ENCODE measurements around the gene CCDC124. TPM values are rescaled to one million over a fixed set of nuclear protein-coding genes. Genes with fewer than 3 reads are reported as not detected.

The CCDC124 gene
- total RNA-seq, 2 donors from 2014 or later, result 44.1 to 60.8 TPM

DNA sequence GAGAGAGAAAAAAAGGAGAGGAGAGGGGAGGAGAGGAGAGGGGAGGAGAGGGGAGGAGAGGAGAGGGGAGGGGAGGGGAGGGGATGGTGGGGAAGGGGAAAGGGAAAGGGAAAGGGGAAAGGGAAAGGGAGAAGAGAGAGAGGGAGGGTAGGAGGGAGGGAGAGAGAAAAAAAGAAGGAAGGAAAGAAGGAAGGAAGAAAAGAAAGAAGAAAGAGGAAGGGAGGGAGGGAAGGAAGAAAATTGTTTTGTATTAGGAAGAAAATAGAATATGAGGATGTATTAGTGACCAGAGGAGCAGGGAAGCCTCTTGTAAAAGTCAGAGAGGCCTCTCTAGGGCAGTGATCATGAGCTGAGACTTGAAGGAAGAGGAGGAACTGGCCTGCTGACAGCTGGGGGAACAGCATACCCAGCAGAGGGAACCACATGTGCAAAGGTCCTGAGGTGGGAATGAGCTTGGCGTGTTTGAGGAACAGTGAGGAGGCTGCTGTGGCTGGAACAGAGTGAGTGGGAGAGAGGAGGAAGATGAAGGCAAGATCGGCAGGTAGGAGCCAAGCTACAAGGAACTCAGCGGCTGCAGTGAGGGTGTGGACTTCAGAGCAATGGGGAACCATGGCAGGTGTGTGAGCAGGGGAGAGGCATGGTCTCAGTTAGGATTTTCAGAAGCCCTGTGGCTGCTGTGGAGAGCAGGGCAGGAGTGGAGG is 24.5 kb downstream of the CCDC124 start:
- Histone ChIP-seq H3K4me3 (no peak overlapping the region), H3K27me3 (replicated peaks; ENCODE audit: insufficient read depth) (peaks cover 12% of the 10 kb centered on the region), H3K36me3 (no peaks in the 10 kb centered on the region), H3K27ac (no peak overlapping the region), H3K9me3 (no peaks in the 10 kb centered on the region), H3K4me1 (ENCODE audit: control insufficient read depth in 1 of 2, low read depth in 2 of 2) (peaks cover 3 to 5% of the 10 kb centered on the region in 2 donors)
- DNase-seq (ENCODE audit: low spot score) (no peak), ATAC-seq (ENCODE audit: insufficient number of reproducible peaks, low FRiP score, low read depth) (no peak)
- TF ChIP-seq, protein P1, sequence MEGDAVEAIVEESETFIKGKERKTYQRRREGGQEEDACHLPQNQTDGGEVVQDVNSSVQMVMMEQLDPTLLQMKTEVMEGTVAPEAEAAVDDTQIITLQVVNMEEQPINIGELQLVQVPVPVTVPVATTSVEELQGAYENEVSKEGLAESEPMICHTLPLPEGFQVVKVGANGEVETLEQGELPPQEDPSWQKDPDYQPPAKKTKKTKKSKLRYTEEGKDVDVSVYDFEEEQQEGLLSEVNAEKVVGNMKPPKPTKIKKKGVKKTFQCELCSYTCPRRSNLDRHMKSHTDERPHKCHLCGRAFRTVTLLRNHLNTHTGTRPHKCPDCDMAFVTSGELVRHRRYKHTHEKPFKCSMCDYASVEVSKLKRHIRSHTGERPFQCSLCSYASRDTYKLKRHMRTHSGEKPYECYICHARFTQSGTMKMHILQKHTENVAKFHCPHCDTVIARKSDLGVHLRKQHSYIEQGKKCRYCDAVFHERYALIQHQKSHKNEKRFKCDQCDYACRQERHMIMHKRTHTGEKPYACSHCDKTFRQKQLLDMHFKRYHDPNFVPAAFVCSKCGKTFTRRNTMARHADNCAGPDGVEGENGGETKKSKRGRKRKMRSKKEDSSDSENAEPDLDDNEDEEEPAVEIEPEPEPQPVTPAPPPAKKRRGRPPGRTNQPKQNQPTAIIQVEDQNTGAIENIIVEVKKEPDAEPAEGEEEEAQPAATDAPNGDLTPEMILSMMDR (IDR thresholded peaks at IDR 0.05), result no peak

DNA sequence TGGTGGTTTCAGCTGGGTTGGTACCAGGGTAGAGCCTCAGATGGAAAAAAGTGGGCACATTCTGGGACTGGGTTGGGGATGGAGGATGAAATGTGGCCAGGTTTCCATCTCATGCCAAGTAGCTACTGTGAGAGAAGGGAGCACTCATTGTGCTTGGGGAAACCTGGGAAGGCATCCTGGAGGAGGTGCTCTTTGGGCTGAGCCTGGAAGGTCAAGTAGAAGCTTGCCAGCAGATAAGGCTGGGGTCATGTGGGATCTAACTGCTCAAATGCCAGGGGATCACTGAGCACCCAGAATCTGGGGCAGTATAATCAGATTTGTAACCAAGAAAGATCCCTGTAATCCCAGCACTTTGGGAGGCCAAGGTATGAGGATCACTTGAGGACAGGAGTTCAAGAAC is 25.1 kb downstream of the CCDC124 start:
- H3K36me3 ChIP-seq, result no peaks in the 10 kb centered on the region
- H3K27me3 ChIP-seq (replicated peaks; ENCODE audit: insufficient read depth), result peaks cover 6% of the 10 kb centered on the region
- H3K9me3 ChIP-seq, result no peaks in the 10 kb centered on the region
- ATAC-seq (ENCODE audit: insufficient number of reproducible peaks, low FRiP score, low read depth) (no peak), DNase-seq (ENCODE audit: low spot score) (no peak)
- H3K27ac ChIP-seq, result no peak overlapping the region
- no peaks in the 10 kb centered on the region for H3K4me1 ChIP-seq (ENCODE audit: control insufficient read depth in 1 of 2, low read depth in 2 of 2)
- TF ChIP-seq, protein P1 (IDR thresholded peaks at IDR 0.05), result no peak
- no peak overlapping the region for H3K4me3 ChIP-seq

DNA sequence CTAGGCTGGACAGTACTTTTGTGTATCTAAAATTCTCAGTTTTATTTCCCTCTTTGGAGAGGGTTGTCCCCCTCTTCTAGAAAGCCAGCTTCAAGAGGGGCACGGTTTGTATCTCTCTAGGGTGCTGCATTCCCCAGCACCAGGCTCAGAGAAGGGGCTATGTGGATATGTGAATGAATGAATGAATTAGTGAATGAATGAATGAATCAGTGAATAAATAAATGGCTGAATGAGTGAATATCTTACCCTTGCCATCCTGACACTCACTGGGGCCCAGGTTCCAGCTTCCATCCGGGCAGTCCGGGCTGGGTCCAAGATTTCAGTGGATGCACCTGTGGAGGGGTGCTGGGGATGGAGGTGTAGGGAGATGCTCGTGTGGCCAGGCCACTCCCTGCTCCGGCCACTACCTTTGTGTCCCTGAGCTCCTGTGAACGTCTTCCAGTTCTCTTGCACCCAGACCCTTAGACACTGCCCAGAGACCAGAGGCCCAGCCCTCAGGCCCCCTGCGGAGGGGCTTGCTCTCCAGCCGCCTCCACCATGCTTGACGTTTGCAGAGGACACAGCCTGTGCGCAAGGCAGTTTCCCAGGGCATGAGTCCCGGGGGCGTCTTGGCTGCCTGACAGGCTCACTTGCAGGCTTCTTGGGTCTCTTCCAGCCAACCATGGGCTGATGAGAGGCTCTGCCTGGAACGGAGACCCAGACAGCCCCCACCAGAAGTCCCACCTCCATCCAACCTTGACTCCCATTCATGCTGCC is 31.3 kb downstream of the CCDC124 start:
- TF ChIP-seq, protein P1 (IDR thresholded peaks at IDR 0.05), result no peak
- H3K4me1 ChIP-seq (ENCODE audit: control insufficient read depth in 1 of 2, low read depth in 2 of 2), result no peaks in the 10 kb centered on the region
- H3K27me3 ChIP-seq (replicated peaks; ENCODE audit: insufficient read depth), result peaks cover 5% of the 10 kb centered on the region
- no peaks in the 10 kb centered on the region for H3K9me3 ChIP-seq
- no peak overlapping the region for H3K27ac ChIP-seq
- H3K36me3 ChIP-seq, result no peaks in the 10 kb centered on the region
- DNase-seq (ENCODE audit: low spot score) (no peak), ATAC-seq (ENCODE audit: insufficient number of reproducible peaks, low FRiP score, low read depth) (no peak)
- no peak overlapping the region for H3K4me3 ChIP-seq

DNA sequence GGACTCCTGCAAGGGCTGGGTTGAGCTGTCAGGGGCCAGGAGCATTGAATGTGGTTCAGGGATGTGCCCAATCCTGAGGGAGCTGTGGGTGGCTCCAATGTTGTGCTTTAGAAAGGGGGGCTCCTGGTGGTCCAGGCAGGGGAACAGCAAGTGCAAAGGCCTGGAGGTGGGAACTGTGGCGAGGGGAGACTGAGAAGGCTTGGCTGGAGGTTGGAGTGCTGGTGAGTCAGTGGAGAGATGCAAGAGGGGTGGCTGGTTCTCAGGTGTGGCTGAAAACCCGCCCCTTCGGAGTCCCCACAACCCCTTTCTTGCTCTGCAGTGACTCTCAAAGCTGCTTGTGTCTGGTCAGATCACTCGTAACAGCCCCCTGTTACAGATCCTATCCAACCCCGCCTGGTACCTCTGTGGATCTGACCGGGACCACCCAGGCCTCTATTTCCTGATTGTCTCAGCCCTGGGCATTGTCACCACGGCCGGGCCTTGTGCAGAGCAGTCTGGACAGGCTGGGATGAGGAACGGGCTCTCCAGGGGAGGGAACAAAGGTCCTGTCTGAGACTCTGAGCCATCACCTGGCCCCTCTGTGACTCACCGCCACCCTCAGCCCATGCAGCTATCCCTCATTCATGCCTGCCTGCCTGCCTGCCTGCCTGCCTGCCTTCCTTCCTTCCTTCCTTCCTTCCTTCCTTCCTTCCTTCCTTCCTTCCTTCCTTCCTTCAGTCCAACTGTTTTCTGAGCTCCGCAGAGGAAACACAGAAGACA is 32.7 kb downstream of the CCDC124 start:
- H3K9me3 ChIP-seq, result no peaks in the 10 kb centered on the region
- no peak for DNase-seq (ENCODE audit: low spot score)
- peaks cover 5% of the 10 kb centered on the region for H3K27me3 ChIP-seq (replicated peaks; ENCODE audit: insufficient read depth)
- H3K27ac ChIP-seq, result no peak overlapping the region
- TF ChIP-seq, protein P1 (IDR thresholded peaks at IDR 0.05), result no peak
- no peak overlapping the region for H3K4me3 ChIP-seq
- no peaks in the 10 kb centered on the region for H3K4me1 ChIP-seq (ENCODE audit: control insufficient read depth in 1 of 2, low read depth in 2 of 2)
- no peaks in the 10 kb centered on the region for H3K36me3 ChIP-seq
- no peak for ATAC-seq (ENCODE audit: insufficient number of reproducible peaks, low FRiP score, low read depth)

DNA sequence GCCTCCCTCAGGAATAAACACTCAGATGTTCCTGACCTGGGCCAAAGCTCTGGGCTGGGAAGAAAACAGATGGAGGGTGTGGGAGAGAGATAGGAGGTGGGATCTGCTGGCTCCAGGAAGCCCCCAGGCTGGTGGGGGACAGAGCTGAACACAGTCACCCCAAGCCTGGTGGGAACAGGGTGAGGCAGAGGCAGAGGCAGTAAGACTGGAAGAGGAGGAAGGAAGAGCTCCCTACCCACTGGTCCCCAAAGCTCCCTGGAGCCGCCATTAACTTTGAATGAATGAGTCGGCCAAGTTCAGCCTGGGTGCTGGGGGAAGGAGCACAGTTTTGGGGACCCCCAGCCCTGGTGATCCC is 33.3 kb downstream of the CCDC124 start:
- Histone ChIP-seq H3K9me3 (no peaks in the 10 kb centered on the region), H3K4me3 (no peak overlapping the region), H3K4me1 (ENCODE audit: control insufficient read depth in 1 of 2, low read depth in 2 of 2) (no peaks in the 10 kb centered on the region), H3K27me3 (replicated peaks; ENCODE audit: insufficient read depth) (peaks cover 5% of the 10 kb centered on the region), H3K27ac (no peak overlapping the region), H3K36me3 (no peaks in the 10 kb centered on the region)
- TF ChIP-seq, protein P1 (IDR thresholded peaks at IDR 0.05), result no peak
- no peak for ATAC-seq (ENCODE audit: insufficient number of reproducible peaks, low FRiP score, low read depth)
- DNase-seq (ENCODE audit: low spot score), result no peak

All from thoracic aorta (tissue), 2 donors.